Lung (tissue), 12 donors: ENCODE data around the gene GPC5. TPM values are rescaled to one million over a fixed set of nuclear protein-coding genes. Genes with fewer than 3 reads are reported as not detected.

Experiments
- ATAC-seq: fragments of 200-7000 bp; cut with Tn5 transposase; one replicate; pipeline ENCODE4 v1.9.1; 2020; ENCODE audit warnings: moderate number of reproducible peaks; ENCODE audit not compliant: insufficient read depth, low FRiP score
- DNase-seq, 3 donors: peaks; one replicate each; pipeline ENCODE4 v3.0.0-alpha.2; 2013 to 2017
- H3K27ac ChIP-seq, 2 donors: one replicate each; pipeline ENCODE4 v1.5.1; 2013; ENCODE audit warnings: mild to moderate bottlenecking in 2 of 2, moderate library complexity in 2 of 2, control low read depth in 1 of 2, inconsistent platforms in 1 of 2, low read depth in 1 of 2, low read length in 1 of 2
- H3K27me3 ChIP-seq, 3 donors: one replicate each; pipeline ENCODE4 v1.5.1; 2013; ENCODE audit warnings: low read length in 2 of 3; ENCODE audit not compliant: control insufficient read depth in 3 of 3, insufficient read depth in 3 of 3
- H3K36me3 ChIP-seq, 4 donors: one replicate each; pipeline ENCODE4 v1.5.1; 2013; ENCODE audit warnings: low read length in 4 of 4, mild to moderate bottlenecking in 1 of 4, moderate library complexity in 1 of 4; ENCODE audit not compliant: control insufficient read depth in 4 of 4, insufficient read depth in 4 of 4
- H3K4me1 ChIP-seq, 5 donors: one replicate each; pipeline ENCODE4 v1.5.1; 2013; ENCODE audit warnings: low read length in 5 of 5, mild to moderate bottlenecking in 2 of 5, moderate library complexity in 1 of 5; ENCODE audit not compliant: control insufficient read depth in 5 of 5, insufficient read depth in 5 of 5
- H3K4me3 ChIP-seq: one replicate; pipeline ENCODE4 v1.5.1; 2013; ENCODE audit warnings: mild to moderate bottlenecking, control low read depth, moderate library complexity
- H3K9ac ChIP-seq, 2 donors: one replicate each; pipeline ENCODE4 v1.5.1; 2013; ENCODE audit warnings: low read length in 2 of 2, control low read depth in 1 of 2; ENCODE audit not compliant: insufficient read depth in 1 of 2
- H3K9me3 ChIP-seq, 4 donors: one replicate each; pipeline ENCODE4 v1.5.1; 2013; ENCODE audit warnings: low read length in 3 of 4, mild to moderate bottlenecking in 1 of 4, moderate library complexity in 1 of 4; ENCODE audit not compliant: control insufficient read depth in 4 of 4, insufficient read depth in 3 of 4
- WGBS, 2 donors: extraction: QIAGEN DNeasy Blood & Tissue Kit; methylation state at CpG; one replicate each; pipeline ENCODE4 v1.1.7; 2013; 5-methylcytosine and 5-hydroxymethylcytosine counted together
- polyA plus RNA-seq, 2 donors: library from polyadenylated mRNA; stranded (reverse); fragments of 200-250 nt; gene quantifications; one replicate each; pipeline ENCODE4 v1.2.1, GENCODE V29; 2013
- total RNA-seq, 2 donors: library from RNA; depleted of rRNA in 1 of 2; stranded (reverse); fragments of >200 nt in 1 of 2; gene quantifications; one replicate each; pipeline ENCODE4 v1.2.1, GENCODE V29; 2014 to 2021
- TF ChIP-seq, protein P1 (sequence below): IDR thresholded peaks from 2 replicates; pipeline ENCODE4 v1.5.1; 2012; ENCODE audit warnings: mild to moderate bottlenecking; ENCODE audit errors: control extremely low read depth, extremely low read depth
- donor health status: control.
- donor health status: control.
- donor health status: Bipolar disorder and iron deficiency.
- donor health status: healthy.
- donor health status: DM: yes; HTN: yes; CAD: no.

GPC5 gene
- total and polyA plus RNA-seq, 4 donors = 0.55 to 37.3 (median 4.4) TPM

DNA sequence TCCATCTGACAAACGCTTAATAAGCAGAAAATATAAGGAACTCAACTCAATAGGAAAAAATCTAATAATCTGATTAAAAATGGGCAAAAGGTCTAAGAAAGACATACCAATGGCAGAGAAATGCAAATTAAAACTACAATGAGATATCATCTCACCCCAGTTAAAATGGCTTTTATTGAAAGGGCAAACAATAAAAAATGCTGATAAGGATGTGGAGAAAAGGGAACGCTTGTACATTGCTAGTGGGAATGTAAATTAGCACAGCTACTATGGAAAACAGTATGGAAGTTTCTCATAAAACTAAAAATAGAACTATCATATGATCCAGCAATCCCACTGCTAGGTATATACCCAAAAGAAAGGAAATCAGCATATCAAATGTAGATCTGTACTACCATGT lies 1319.4 kb downstream of the GPC5 start:
- 89 to 93% methylated on average over 2 of the region's 2 CpGs for WGBS, 2 donors
- no peak overlapping the region for H3K4me3 ChIP-seq
- DNase-seq (no peak), ATAC-seq (no peak)
- H3K27ac ChIP-seq = no peak overlapping the region
- TF ChIP-seq, protein P1, sequence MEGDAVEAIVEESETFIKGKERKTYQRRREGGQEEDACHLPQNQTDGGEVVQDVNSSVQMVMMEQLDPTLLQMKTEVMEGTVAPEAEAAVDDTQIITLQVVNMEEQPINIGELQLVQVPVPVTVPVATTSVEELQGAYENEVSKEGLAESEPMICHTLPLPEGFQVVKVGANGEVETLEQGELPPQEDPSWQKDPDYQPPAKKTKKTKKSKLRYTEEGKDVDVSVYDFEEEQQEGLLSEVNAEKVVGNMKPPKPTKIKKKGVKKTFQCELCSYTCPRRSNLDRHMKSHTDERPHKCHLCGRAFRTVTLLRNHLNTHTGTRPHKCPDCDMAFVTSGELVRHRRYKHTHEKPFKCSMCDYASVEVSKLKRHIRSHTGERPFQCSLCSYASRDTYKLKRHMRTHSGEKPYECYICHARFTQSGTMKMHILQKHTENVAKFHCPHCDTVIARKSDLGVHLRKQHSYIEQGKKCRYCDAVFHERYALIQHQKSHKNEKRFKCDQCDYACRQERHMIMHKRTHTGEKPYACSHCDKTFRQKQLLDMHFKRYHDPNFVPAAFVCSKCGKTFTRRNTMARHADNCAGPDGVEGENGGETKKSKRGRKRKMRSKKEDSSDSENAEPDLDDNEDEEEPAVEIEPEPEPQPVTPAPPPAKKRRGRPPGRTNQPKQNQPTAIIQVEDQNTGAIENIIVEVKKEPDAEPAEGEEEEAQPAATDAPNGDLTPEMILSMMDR = no peak
- H3K36me3 ChIP-seq = no peaks in the 10 kb centered on the region
- peaks cover 0 to 3% (median 0%) of the 10 kb centered on the region in 4 donors for H3K9me3 ChIP-seq
- H3K27me3 ChIP-seq = no peaks in the 10 kb centered on the region
- peaks cover 0 to 11% (median 0%) of the 10 kb centered on the region in 5 donors for H3K4me1 ChIP-seq
- no peak overlapping the region for H3K9ac ChIP-seq

DNA sequence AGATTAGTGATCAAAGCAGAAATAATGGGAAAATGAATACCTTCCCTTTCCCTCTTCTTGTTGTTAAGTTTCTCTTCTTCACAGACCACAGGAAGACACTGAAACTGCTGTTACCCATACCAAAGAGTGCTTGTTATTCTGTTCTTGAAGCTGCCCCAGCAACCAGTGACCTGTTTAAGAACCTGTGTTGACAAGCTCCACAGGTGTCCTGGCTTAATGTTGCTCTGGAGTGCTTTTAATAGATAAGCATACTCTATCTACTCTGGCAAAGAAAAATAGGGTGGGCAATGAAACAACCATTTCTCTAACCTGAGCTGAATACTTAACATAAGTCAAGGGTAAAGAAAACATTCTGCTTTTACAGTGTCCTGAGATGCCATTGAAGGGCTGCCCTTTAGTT lies 1321.4 kb downstream of the GPC5 start:
- H3K9ac ChIP-seq = no peak overlapping the region
- no peaks in the 10 kb centered on the region for H3K9me3 ChIP-seq
- no peaks in the 10 kb centered on the region for H3K36me3 ChIP-seq
- no peak for DNase-seq
- no peak overlapping the region for H3K4me3 ChIP-seq
- no peak for ATAC-seq
- H3K27ac ChIP-seq = no peak overlapping the region
- peaks cover 0 to 11% (median 0%) of the 10 kb centered on the region in 5 donors for H3K4me1 ChIP-seq
- TF ChIP-seq, protein P1 = no peak
- H3K27me3 ChIP-seq = no peaks in the 10 kb centered on the region

DNA sequence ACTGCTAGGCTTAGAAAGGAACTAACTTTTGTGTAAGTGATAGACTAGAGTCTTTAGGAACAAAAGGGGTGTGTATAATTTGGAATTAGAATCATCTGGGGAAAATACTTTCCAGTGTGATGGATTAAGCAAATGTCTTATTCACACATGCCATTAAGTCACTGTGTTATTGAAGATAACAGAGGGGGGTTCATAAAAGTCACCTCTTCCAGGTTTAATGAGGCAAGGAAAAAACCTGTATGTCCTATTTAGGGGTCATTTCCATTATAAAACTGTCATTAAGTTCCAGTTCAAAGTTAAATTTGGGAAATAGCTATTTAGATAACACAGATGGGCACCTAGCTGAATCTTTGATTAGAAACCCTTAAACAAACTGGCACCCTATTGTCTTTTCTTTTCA lies 1323.2 kb downstream of the GPC5 start:
- Histone ChIP-seq H3K4me3 (no peak overlapping the region), H3K4me1 (peaks cover 0 to under 1% (median 0%) of the 10 kb centered on the region in 5 donors), H3K36me3 (no peaks in the 10 kb centered on the region), H3K27me3 (no peaks in the 10 kb centered on the region), H3K9me3 (no peaks in the 10 kb centered on the region), H3K9ac (no peak overlapping the region), H3K27ac (no peak overlapping the region)
- no peak for DNase-seq
- TF ChIP-seq, protein P1 = no peak
- ATAC-seq = no peak

DNA sequence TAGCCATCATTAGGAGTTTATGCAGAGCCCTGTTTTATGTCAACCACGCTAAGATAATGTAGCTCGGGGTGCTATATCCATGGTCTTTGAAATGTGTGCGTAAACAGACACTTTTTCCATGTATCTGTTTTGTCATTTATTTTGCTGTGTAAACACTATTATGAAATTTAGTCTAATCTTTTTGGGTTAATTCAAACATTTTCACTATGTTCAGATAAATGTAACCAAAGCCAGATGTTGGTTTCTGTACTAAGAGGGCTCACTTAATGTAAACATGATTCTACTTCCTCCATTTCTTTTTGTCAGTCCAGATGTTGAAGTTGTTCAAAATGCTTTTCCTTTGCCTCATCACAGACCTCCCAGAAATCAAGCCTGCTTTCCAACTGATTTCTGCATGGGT lies 1328.7 kb downstream of the GPC5 start:
- Histone ChIP-seq H3K9ac (no peak overlapping the region), H3K27ac (no peak overlapping the region), H3K4me3 (no peak overlapping the region), H3K9me3 (no peaks in the 10 kb centered on the region), H3K4me1 (peaks cover 0 to 5% (median 0%) of the 10 kb centered on the region in 5 donors), H3K36me3 (no peaks in the 10 kb centered on the region), H3K27me3 (no peaks in the 10 kb centered on the region)
- 70 to 76% methylated on average over 3 of the region's 3 CpGs for WGBS, 2 donors
- TF ChIP-seq, protein P1 = no peak
- ATAC-seq (no peak), DNase-seq (peak; percentile 13 to 81 (median 80))
